ENCODE data around the gene CCDC92B. TPM values are rescaled to one million over a fixed set of nuclear protein-coding genes. Genes with fewer than 3 reads are reported as not detected.
"Not testable (repeated sequence)": the region's sequence is repeated elsewhere in the genome, so short reads cannot be mapped to it uniquely, and the experiment has no call there.

The CCDC92B gene
- total RNA-seq, 1 experiment from 2014 or later = not detected

DNA sequence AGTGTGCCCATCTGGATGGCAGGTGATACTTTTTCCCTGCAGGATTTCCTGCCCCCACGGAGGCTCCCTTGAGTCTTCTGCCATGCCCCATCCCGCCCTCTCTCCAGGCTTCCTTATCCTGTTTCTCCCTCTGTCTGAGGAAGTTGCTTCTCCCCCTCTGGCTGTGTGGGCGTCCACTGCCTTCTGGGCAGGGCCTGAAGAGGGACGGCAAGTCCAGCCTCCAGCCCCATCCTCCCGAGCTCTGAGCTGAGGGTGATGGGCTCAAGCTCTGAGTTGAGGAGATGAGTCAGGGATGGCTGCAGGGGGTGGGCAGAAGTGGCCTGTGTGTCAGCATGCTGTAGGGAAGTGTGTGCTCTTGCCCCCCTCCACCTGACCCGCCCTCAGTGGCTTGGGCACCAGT lies 32.6 kb upstream of the CCDC92B start:
- peak; percentile 64 for DNase-seq
- H3K36me3 ChIP-seq = no peaks in the 10 kb centered on the region
- no peak overlapping the region for H3K4me3 ChIP-seq
- H3K9me3 ChIP-seq = no peaks in the 10 kb centered on the region
- H3K27me3 ChIP-seq = peaks cover 4% of the 10 kb centered on the region; the same call in 1 of the 2 replicates

DNA sequence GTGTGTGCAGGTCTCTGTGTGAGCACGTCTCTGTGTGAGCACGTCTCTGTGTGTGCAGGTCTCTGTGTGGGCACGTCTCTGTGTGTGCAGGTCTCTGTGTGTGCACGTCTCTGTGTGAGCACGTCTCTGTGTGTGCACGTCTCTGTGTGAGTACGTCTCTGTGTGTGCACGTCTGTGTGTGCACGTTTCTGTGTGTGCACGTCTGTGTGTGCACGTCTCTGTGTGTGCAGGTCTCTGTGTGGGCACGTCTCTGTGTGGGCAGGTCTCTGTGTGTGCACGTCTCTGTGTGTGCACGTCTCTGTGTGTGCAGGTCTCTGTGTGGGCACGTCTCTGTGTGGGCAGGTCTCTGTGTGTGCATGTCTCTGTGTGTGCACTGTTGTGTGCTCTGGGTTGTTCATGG lies 32.1 kb upstream of the CCDC92B start:
- H3K9me3 ChIP-seq, H3K27me3 ChIP-seq, H3K36me3 ChIP-seq, DNase-seq, H3K4me3 ChIP-seq: not testable (repeated sequence)

DNA sequence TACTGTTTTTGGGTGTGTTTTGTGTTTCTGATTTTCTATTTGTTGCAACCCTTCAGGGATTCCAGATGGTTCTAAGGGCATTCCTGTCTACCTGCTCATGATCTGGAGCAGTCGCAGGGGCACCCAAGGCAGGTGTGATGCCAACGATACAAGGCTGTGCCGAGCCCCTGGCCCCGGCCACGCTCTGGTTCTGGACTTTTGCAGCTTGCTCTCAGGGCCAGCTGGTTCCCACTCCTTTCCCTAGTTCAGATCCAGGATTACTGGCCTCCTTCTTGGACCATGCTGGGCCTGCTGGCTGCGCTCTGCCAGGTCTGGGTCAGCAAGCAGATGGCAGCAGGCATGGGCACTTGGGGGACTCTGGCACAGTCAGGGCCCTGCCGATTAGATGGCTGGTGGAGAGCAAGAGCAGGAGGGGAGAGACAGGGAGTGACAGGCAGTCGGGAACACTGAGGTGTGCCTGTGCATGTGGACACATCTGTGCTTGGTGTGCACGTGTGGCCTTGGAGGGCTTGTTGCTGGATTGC lies 31.5 kb upstream of the CCDC92B start:
- DNase-seq = no peak
- no peaks in the 10 kb centered on the region for H3K36me3 ChIP-seq
- no peaks in the 10 kb centered on the region for H3K9me3 ChIP-seq
- H3K27me3 ChIP-seq = peaks cover 10% of the 10 kb centered on the region
- no peak overlapping the region for H3K4me3 ChIP-seq

DNA sequence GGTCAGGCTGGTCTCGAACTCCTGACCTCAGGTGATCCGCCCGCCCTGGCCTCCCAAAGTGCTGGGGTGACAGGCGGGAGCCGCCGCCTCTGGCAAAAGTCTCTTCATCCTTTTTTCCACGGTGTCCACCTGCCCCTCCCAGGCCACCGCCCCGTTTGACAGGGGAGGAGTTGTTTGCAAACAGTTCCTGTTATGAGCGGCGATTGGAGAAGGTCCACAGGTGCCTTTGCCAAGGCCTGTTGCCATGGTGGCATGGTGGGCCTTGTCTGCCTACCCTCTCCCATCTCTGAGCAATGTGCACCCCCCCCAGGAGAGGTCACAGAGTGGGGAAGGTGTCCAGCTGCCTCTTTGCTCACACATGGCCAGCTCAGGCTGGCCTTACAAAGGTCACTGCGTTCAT lies 30.8 kb upstream of the CCDC92B start:
- Histone ChIP-seq H3K36me3 (no peaks in the 10 kb centered on the region), H3K9me3 (no peaks in the 10 kb centered on the region), H3K27me3 (peaks cover 11% of the 10 kb centered on the region), H3K4me3 (no peak overlapping the region)
- DNase-seq = no peak

DNA sequence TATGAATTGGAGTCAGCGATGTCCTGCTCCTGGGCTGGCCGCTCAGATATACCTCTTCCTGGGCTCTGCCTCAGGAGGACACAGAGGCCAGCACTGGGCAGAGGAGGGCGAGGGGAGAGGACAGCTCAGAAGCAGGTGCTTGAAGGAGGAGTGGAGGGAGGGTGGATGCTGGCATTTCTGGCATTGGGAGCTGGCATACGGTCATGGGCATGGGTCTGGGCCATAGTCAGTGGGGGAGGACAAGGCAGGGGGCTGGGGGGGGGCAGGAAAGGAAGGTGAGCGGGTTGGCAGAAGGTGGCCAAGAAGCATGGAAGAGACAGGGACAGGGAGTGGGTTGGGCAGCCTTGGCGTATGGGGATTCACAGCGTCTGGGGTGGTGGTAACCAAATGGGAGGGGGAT lies 30.1 kb upstream of the CCDC92B start:
- DNase-seq = no peak
- Histone ChIP-seq H3K27me3 (peaks cover 11% of the 10 kb centered on the region), H3K4me3 (no peak overlapping the region), H3K9me3 (no peaks in the 10 kb centered on the region), H3K36me3 (no peaks in the 10 kb centered on the region)

DNA sequence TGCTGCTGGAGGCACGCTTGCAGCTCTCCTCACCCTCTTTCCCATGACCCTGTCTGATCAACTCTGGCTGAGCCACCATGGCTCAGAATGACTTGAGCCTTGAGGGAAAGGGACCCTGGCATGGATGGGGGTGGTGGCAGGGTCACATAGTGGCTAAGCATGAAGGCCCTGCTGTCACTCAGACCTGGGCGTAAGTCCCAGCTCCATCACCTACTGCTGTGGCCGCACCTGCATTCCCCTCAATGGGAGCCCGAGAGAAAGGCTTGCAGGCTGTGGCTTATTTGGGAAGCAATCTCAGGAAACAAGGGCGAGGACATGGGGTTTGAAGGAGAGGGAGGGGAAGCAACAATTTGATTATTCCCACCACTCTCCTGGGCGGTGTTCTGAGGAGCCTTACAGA lies 29.0 kb upstream of the CCDC92B start:
- Histone ChIP-seq H3K36me3 (no peaks in the 10 kb centered on the region), H3K9me3 (no peaks in the 10 kb centered on the region), H3K27me3 (peaks cover 11% of the 10 kb centered on the region), H3K4me3 (no peak overlapping the region)
- DNase-seq = no peak

DNA sequence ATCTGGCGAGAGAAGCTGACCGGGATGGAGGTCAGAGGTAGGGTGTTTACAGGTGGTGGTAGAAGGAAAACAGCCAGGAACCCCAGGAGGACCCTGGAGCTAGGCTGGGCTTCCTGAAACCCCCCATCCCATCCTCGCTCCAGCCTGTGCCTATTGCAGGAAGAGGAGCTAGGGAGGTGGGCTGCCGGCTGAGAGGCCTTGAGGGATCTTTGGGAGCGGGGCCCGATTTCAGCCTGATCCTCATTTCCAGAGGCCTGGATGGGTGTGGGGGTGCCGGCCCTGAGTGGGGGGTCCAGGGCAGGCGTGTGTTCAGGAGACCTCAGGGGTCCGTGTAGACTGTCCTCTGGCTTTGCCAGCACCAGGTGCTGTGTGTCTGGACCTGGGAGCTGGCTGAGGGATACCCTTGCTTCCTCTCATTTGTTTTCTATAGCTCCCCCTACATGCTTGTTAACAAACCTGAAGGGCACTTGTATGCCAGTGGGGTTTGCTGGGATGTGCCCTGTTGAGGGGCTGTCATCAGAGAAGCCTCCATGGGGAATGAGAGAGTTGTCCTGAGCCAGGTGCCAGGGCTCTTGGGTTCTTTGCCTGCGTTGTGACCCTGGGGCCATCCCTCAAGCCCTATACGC lies 27.9 kb upstream of the CCDC92B start:
- Histone ChIP-seq H3K36me3 (no peaks in the 10 kb centered on the region), H3K27me3 (peaks cover 11% of the 10 kb centered on the region), H3K9me3 (no peaks in the 10 kb centered on the region), H3K4me3 (no peak overlapping the region)
- no peak for DNase-seq

DNA sequence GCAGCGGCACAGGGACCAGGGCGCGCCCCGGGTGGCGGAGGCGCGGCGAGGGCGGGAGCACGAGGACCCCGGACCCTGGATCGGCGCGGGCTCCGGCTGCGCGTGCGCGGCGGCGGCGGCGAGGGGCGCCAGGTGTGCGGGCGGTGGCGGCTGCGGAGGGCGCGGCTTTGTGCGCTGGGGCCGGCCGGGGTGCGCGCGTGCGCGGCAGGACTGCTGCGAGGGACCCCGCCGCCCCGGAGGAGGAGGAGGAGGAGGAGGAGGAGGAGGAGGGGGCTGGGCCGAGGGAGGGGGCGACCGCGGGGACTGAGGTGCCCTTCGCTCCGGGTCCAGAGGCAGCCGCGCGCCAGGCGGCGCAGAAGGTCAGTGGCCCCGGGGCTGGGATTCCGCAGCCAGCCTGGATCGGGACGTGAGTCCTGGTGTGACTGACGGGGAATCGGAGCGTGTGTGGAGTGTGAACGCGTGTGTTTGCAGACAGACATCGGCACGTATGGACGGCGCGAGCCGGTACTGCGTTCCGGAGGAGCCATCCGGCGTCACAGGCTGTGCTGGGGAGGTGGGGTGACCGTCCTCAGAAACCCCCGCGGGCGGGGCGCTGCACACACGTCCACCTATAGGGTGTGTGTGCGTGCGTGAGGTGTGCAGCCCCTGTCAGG lies 27.3 kb upstream of the CCDC92B start:
- no peak for DNase-seq
- Histone ChIP-seq H3K36me3 (no peaks in the 10 kb centered on the region), H3K27me3 (peaks cover 11% of the 10 kb centered on the region), H3K9me3 (no peaks in the 10 kb centered on the region), H3K4me3 (no peak overlapping the region)

DNA sequence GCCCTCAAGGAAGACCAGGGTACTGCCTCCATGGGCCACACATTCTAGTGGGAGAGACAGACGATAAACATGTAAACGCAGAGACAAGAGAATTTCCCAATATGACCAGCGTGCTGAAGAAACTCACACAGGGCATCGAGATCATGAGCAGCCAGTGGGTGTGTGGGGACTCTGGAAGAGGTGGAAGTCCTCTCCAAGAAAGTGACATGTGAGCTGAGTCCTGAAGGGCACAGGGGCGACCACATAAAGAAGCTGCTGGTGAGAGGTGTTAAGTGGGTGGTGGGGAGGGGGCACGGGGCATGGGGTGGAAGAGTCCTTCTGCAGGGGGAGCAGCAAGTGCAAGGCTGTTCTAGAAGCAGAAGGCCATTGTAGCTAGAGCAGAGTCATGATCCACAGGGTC lies 25.8 kb upstream of the CCDC92B start:
- Histone ChIP-seq H3K4me3 (no peak overlapping the region), H3K27me3 (peaks cover 11% of the 10 kb centered on the region), H3K9me3 (no peaks in the 10 kb centered on the region), H3K36me3 (no peaks in the 10 kb centered on the region)
- DNase-seq = no peak

DNA sequence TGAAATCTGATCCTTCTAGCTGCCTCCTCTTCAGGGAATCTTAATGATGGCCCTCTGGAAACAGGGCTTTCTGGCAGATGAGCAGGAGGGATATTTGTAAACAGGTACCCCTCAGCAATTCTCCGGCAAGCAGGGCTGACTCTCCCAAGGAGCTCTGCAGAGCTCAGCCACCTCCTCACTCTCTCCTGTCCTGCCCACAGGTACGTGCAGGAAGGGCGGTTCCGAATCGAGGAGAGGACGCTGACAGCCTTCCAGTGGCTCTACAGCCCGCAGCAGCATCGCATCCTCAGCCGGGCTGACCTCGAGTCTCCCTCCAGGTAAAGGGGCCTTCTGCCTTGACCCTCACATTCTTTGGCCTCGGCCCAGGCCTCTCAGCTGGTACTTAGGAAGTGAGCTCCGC lies 20.7 kb upstream of the CCDC92B start:
- Histone ChIP-seq H3K4me3 (no peak overlapping the region), H3K36me3 (no peaks in the 10 kb centered on the region), H3K9me3 (no peaks in the 10 kb centered on the region), H3K27me3 (no peaks in the 10 kb centered on the region)
- no peak for DNase-seq

DNA sequence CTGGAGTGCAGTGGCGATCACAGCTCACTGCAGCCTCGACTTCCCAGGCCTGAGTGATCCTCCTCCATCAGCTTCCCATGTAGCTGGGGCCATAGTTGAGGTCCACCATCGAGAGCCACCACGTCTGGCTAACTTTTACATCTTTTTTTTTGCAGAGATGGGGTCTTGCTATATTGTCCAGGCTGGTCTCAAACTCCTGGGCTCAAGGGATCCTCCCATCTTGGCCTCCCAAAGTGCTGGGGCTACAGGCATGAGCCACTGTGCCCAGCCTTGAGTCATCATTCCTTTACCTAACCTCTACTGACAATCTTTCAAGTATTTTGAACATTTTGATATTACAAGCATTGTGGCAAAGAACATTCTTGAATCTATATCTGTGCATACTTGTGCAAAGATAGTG lies 9.4 kb upstream of the CCDC92B start:
- H3K4me3 ChIP-seq = no peak overlapping the region
- no peaks in the 10 kb centered on the region for H3K36me3 ChIP-seq
- H3K9me3 ChIP-seq = no peaks in the 10 kb centered on the region
- DNase-seq = no peak
- peaks cover 8% of the 10 kb centered on the region for H3K27me3 ChIP-seq

DNA sequence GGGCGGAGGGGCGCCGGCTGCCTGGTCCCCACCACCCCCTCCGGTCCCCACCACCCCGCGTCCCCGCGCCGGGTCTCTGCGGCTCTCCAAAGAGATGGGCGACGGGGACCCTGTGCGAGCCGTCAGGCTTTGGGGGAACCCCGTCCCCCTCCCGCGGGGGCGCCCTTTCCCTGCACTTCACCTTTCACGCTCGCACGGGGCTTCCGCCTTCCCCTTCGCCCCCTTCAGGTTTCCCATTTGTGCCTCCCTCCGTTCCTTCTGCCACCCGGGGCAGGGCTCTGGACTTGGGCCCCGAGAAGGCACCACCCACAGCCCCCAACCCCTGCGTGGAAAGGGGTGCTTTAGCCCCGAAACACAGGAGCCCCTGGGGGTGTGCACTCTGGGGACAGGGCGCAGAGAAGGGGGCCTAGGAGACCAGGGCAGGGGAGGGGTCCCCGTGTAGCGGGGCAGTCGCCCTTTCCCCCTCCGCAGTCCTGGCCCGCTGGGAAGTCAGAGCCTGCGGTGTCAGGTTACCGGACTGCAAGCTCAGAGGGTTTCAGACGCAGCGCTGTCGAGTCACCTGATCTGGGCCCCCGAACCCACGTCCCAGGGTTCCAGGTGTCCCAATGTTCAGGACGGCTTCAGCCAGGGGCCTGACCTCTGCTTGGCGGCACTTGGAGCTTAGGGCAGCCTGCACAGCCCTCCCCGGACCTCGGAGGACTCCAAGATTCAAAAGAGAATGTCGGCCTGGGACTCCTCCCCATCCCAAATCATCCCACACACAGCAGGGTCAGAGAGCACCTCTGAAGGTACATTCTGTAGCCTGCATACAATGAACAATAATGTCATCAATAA lies 6.7 kb upstream of the CCDC92B start:
- Histone ChIP-seq H3K36me3 (no peaks in the 10 kb centered on the region), H3K27me3 (peaks cover 8% of the 10 kb centered on the region), H3K4me3 (no peak overlapping the region), H3K9me3 (no peaks in the 10 kb centered on the region)
- DNase-seq = no peak

DNA sequence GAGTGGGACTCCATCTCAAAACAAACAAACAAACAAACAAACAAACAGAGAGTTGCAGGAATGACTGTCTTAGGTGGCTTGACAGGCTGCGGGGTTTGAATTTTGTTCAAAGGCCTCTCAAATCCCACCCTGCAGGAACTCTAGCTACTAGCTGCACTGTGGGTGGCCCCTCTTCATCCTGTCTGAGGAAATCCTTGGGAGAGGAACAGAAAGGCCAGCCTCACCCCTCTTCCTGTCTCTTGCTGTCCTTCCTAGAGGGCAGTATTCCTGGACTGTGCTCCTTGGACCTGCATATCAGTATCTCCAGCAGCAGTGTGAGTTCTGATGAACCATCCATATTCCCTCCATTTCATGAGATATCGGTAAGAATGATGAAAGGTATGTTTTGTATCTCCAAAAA lies 2.0 kb upstream of the CCDC92B start:
- DNase-seq = no peak
- H3K27me3 ChIP-seq = peaks cover 8% of the 10 kb centered on the region
- no peaks in the 10 kb centered on the region for H3K9me3 ChIP-seq
- H3K4me3 ChIP-seq = no peak overlapping the region
- H3K36me3 ChIP-seq = no peaks in the 10 kb centered on the region

DNA sequence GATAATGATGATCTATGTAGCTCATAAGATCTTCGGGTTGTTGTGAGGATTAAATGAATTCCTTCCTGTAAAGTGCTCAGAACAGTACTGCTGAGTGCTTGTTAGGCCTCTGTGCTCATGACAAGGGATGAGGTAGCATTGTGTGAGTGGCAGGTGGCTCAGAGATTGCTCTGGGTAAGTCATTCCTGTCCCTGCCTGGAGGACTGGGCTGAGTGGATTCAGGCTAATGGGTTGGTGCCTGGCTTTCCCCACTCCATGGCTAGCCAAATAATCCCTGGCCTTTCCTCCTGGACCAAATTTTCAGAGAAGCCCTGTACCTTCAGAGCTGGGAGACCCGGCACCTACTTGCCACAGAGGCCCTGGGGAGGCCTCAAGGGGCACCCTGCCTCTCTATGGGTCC lies 1.3 kb upstream of the CCDC92B start:
- Histone ChIP-seq H3K4me3 (no peak overlapping the region), H3K36me3 (no peaks in the 10 kb centered on the region), H3K9me3 (no peaks in the 10 kb centered on the region), H3K27me3 (peaks cover 3% of the 10 kb centered on the region; the same call in 1 of the 2 replicates)
- DNase-seq = no peak

DNA sequence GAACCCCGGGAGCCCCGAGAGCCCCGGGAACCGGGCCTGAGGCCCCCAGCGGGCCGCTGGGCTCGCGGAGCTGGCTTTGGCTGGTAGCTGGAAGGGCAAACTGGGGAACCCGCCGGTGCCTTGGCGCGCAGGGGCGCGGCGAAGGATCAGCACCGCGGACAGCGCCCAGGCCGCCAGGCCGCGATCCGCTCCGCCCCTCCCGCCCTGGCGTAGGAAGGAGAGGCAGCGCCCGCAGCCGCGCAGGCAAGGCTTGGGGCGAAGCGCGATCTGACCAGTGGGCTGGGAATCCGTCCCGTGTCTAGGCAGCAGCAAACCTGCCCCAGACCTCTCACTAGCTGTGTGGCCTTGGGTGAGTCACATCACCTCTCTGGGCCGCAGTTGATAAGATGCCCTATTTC lies 331 bp upstream of the CCDC92B start:
- H3K36me3 ChIP-seq = no peaks in the 10 kb centered on the region

DNA sequence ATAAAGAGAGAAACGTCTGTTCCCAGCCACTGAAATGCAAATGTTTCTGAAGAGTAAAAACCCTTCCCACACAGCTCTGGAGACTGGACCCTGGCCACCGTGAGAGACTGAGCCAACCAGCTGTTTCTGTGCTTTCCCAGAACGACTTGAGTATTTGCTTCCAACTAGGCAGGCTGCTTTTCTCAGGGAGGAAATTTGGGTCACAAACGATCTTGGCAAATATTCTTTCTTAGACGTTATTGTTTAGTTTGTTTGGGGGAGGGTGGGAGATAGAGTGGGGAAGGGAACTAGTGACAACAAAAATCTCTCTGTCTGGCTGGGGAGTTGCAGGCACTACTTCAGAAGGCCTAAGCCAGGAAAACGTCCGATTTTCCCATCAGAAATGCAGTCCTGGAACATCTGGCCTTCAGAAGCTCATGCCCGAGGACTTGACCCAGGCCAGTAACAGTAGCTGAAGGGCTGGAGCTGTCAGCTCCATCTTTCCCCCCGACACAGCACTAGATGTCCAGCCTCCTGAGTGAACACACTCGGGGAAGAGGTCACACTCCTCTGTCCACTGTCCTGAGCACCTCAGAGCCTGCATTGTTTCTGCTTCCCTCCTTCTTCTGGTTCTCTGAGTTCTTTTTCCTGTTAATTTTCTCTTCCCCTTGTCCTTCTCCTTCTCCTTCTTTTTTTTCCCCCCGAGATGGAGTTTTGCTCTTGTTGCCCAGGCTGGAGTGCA lies 4.0 kb downstream of the CCDC92B start:
- Histone ChIP-seq H3K9me3 (no peaks in the 10 kb centered on the region), H3K36me3 (no peaks in the 10 kb centered on the region), H3K4me3 (no peak overlapping the region), H3K27me3 (0 out of 2 replicates have a peak, but pooled peaks cover 3% of the 10 kb centered on the region)
- no peak for DNase-seq

More for the DNA sequence above, 331 bp upstream of the CCDC92B start:
- DNase-seq = peak; percentile 64
- H3K4me3 ChIP-seq = no peak overlapping the region
- no peaks in the 10 kb centered on the region for H3K27me3 ChIP-seq
- H3K9me3 ChIP-seq = no peaks in the 10 kb centered on the region

DNA sequence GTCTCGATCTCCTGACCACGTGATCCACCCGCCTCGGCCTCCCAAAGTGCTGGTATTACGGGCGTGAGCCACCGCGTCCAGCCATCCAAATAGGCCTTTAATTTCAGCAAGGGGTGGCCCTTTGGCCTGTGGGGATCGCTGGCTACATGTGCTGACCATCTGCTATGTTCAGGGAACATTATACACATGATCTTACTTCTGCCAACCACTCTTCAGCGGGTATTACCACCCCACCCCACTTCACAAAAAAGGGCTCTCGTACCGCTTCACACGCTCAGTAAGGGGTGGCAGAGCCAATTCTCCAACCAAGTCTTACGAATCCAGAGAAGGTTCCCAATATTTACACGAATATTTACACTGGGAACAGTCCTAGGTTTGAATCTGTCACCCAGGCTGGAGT lies 11.8 kb downstream of the CCDC92B start:
- DNase-seq = no peak
- H3K36me3 ChIP-seq = no peaks in the 10 kb centered on the region
- no peaks in the 10 kb centered on the region for H3K9me3 ChIP-seq
- H3K4me3 ChIP-seq = no peak overlapping the region
- H3K27me3 ChIP-seq = no peaks in the 10 kb centered on the region
